WTC11 (cell line): ENCODE results near the gene SMYD3.

Source experiments
- ATF3 ChIP-seq: sonication (generic); formaldehyde crosslinking; conservative IDR thresholded peaks from 2 replicates; pipeline ENCODE4 v1.8.1; 2022; ENCODE audit warnings: mild to moderate bottlenecking, missing genetic modification reagents
- CREB1 ChIP-seq: sonication (generic); formaldehyde crosslinking; IDR thresholded peaks from 2 replicates; pipeline ENCODE4 v1.8.0; 2023; ENCODE audit warnings: mild to moderate bottlenecking, missing genetic modification reagents
- CTCF ChIP-seq: fragments of 200-600 bp; IDR thresholded peaks from 2 replicates; pipeline ENCODE4 v1.8.0; 2022; ENCODE audit warnings: antibody characterized with exemption
- GABPB1 ChIP-seq: sonication (generic); formaldehyde crosslinking; IDR thresholded peaks from 2 replicates; pipeline ENCODE4 v1.8.1; 2023; ENCODE audit warnings: mild to moderate bottlenecking, missing genetic modification reagents
- GTF2I ChIP-seq: fragments of 250-450 bp; sonication (Bioruptor Pico); conservative IDR thresholded peaks from 2 replicates; pipeline ENCODE4 v1.4.0; 2021; ENCODE audit warnings: mild to moderate bottlenecking
- HMGA2 ChIP-seq: fragments of 250-450 bp; sonication (Bioruptor Pico); IDR thresholded peaks from 2 replicates; pipeline ENCODE4 v1.4.0; 2021; ENCODE audit warnings: mild to moderate bottlenecking, moderate library complexity
- NR2C2 ChIP-seq: sonication (generic); formaldehyde crosslinking; IDR thresholded peaks from 2 replicates; pipeline ENCODE4 v1.8.0; 2022; ENCODE audit warnings: mild to moderate bottlenecking, missing genetic modification reagents
- RELA ChIP-seq: sonication (generic); formaldehyde crosslinking; IDR thresholded peaks from 2 replicates; pipeline ENCODE4 v1.8.1; 2022; ENCODE audit warnings: missing genetic modification reagents, mild to moderate bottlenecking, borderline replicate concordance
- TEAD4 ChIP-seq: sonication (generic); formaldehyde crosslinking; IDR thresholded peaks from 2 replicates; pipeline ENCODE4 v1.8.0; 2022; ENCODE audit warnings: mild to moderate bottlenecking, missing genetic modification reagents
- USF2 ChIP-seq: sonication (generic); formaldehyde crosslinking; IDR thresholded peaks from 2 replicates; pipeline ENCODE4 v1.8.1; 2023; ENCODE audit warnings: mild to moderate bottlenecking, missing genetic modification reagents, moderate library complexity
- TF ChIP-seq, protein P1 (sequence below): sonication (generic); formaldehyde crosslinking; IDR thresholded peaks from 2 replicates; pipeline ENCODE4 v1.8.0; 2023; ENCODE audit warnings: missing genetic modification reagents
- TF ChIP-seq, protein P2 (sequence below): sonication (generic); formaldehyde crosslinking; IDR thresholded peaks from 2 replicates; pipeline ENCODE4 v1.8.1; 2022; ENCODE audit warnings: low read depth, missing genetic modification reagents, borderline replicate concordance

DNA sequence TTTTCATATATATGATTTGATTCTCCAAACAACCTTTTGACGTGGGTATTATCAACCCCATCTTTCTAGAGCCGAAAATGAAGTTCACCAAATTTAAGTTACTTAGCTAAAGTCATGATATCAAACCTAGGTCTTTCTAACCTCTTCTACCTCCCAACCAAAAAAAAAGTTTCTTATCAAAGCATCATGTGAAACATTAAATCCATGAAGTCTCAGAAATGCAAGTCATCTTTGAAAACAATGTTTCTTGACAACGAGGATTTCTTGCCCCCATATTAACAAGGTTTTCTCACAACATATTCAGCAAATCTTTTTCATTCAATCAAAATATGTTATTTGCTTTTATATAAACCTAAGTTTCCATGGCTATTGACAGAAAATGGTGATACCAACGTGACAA is 306.3 kb downstream of the SMYD3 start:
- TF ChIP-seq, protein P1, sequence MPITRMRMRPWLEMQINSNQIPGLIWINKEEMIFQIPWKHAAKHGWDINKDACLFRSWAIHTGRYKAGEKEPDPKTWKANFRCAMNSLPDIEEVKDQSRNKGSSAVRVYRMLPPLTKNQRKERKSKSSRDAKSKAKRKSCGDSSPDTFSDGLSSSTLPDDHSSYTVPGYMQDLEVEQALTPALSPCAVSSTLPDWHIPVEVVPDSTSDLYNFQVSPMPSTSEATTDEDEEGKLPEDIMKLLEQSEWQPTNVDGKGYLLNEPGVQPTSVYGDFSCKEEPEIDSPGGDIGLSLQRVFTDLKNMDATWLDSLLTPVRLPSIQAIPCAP = no peak
- no peak for TF ChIP-seq CTCF
- no peak for TF ChIP-seq GTF2I (CRISPR knock-in tag)
- TF ChIP-seq, protein P2, sequence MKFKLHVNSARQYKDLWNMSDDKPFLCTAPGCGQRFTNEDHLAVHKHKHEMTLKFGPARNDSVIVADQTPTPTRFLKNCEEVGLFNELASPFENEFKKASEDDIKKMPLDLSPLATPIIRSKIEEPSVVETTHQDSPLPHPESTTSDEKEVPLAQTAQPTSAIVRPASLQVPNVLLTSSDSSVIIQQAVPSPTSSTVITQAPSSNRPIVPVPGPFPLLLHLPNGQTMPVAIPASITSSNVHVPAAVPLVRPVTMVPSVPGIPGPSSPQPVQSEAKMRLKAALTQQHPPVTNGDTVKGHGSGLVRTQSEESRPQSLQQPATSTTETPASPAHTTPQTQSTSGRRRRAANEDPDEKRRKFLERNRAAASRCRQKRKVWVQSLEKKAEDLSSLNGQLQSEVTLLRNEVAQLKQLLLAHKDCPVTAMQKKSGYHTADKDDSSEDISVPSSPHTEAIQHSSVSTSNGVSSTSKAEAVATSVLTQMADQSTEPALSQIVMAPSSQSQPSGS (CRISPR knock-in tag) = no peak
- no peak for TF ChIP-seq TEAD4 (CRISPR knock-in tag)
- TF ChIP-seq GABPB1 = no peak
- no peak for TF ChIP-seq HMGA2 (CRISPR knock-in tag)
- no peak for TF ChIP-seq RELA
- no peak for TF ChIP-seq NR2C2 (CRISPR knock-in tag)
- no peak for TF ChIP-seq USF2 (CRISPR knock-in tag)
- no peak for TF ChIP-seq ATF3
- TF ChIP-seq CREB1 (CRISPR knock-in tag) = no peak
